ENCODE data around the gene TLCD2. TPM values are rescaled to one million over a fixed set of nuclear protein-coding genes. Genes with fewer than 3 reads are reported as not detected.

The TLCD2 gene
- total and polyA plus RNA-seq, 9 of the 15 experiments (the other 6 are each of a cell fraction or from before 2014, with no cell fraction given) = 0.10 to 0.89 (median 0.58) TPM

- TF ChIP-seq MAX (CRISPR knock-in tag; IDR thresholded peaks at IDR 0.05) (peak; percentile 68), BACH1 (tag; IDR thresholded peaks at IDR 0.05) (peak; percentile 60; the same call in 1 of the 2 replicates), TSHZ1 (CRISPR knock-in tag; IDR thresholded peaks at IDR 0.05) (no peak), GTF2E2 (tag; IDR thresholded peaks at IDR 0.05) (peak; percentile 28; the same call in 1 of the 2 replicates), SMARCE1 (IDR thresholded peaks at IDR 0.05) (no peak), MLLT1 (IDR thresholded peaks at IDR 0.05) (peak in 1 of 2 experiments; percentile 36; a peak in 1 of 4 replicates), PML (IDR thresholded peaks at IDR 0.05; ENCODE audit: low read length) (peak; percentile 44; the same call in 1 of the 2 replicates), SUPT5H (IDR thresholded peaks at IDR 0.05) (peak; percentile 84), SP2 (IDR thresholded peaks at IDR 0.05; ENCODE audit: extremely low read depth, low read depth, low read length, poor library complexity, severe bottlenecking) (peak; percentile 77), EHMT2 (IDR thresholded peaks at IDR 0.05) (no peak), NKRF (IDR thresholded peaks at IDR 0.05; ENCODE audit: borderline replicate concordance) (peak; percentile 94), ZMIZ1 (IDR thresholded peaks at IDR 0.05; ENCODE audit: low read depth in 2 of 2, low read length in 2 of 2) (0 out of 4 replicates have a peak, but pooled peaks of 1 of the 2 experiments have one; percentile 25), CTCF (IDR thresholded peaks at IDR 0.05 in 2 of 3, conservative IDR thresholded peaks at IDR 0.05 in 1 of 3; ENCODE audit: insufficient read depth in 2 of 3, low read depth in 1 of 3, low read length in 3 of 3) (peak in 2 of 3 experiments; percentile 6 to 10; a peak in 1 of 6 replicates)
These were observed 6.1 kb upstream of the TLCD2 start (continued) for GRCh38 chr17:1716076-1716911.
